ENCODE data around the gene ERBB4.

Gene ERBB4

GRCh38 chr2:211512806-211513205, 1025.8 kb downstream of the ERBB4 start:
- DNase-seq: no peak

GRCh38 chr2:211503856-211504255, 1034.7 kb downstream of the ERBB4 start:
- no peak for DNase-seq

GRCh38 chr2:211503198-211503597, 1035.4 kb downstream of the ERBB4 start:
- DNase-seq: no peak

- no peak for DNase-seq
Observed at GRCh38 chr2:211498551-211499205, 1039.9 kb downstream of the ERBB4 start.

- no peak for DNase-seq
Observed at GRCh38 chr2:211495339-211495738, 1043.3 kb downstream of the ERBB4 start.

- DNase-seq: no peak
Observed at GRCh38 chr2:211494536-211494935, 1044.1 kb downstream of the ERBB4 start.

GRCh38 chr2:211494085-211494484, 1044.5 kb downstream of the ERBB4 start:
- no peak for DNase-seq

- no peak for DNase-seq
Observed at GRCh38 chr2:211487733-211488132, 1050.9 kb downstream of the ERBB4 start.

GRCh38 chr2:211479536-211480150, 1059.0 kb downstream of the ERBB4 start:
- no peak for DNase-seq

- DNase-seq: no peak
Observed at GRCh38 chr2:211477537-211478275, 1060.9 kb downstream of the ERBB4 start.

- no peak for DNase-seq
Observed at GRCh38 chr2:211473116-211473515, 1065.5 kb downstream of the ERBB4 start.

- no peak for DNase-seq
Observed at GRCh38 chr2:211469664-211470059, 1068.9 kb downstream of the ERBB4 start.

GRCh38 chr2:211468877-211469663, 1069.5 kb downstream of the ERBB4 start:
- no peak for DNase-seq

GRCh38 chr2:211468217-211468616, 1070.4 kb downstream of the ERBB4 start:
- DNase-seq: no peak

- no peak for DNase-seq
Observed at GRCh38 chr2:211463397-211463796, 1075.2 kb downstream of the ERBB4 start.

GRCh38 chr2:211458974-211459373, 1079.6 kb downstream of the ERBB4 start:
- DNase-seq: no peak

- no peak for DNase-seq
Observed at GRCh38 chr2:211457325-211457724, 1081.3 kb downstream of the ERBB4 start.

- DNase-seq: no peak
Observed at GRCh38 chr2:211455216-211455841, 1083.3 kb downstream of the ERBB4 start.

- no peak for DNase-seq
Observed at GRCh38 chr2:211454679-211455078, 1083.9 kb downstream of the ERBB4 start.

- no peak for DNase-seq
Observed at GRCh38 chr2:211453311-211453887, 1085.2 kb downstream of the ERBB4 start.

GRCh38 chr2:211451642-211452041, 1087.0 kb downstream of the ERBB4 start:
- no peak for DNase-seq

GRCh38 chr2:211449819-211450218, 1088.8 kb downstream of the ERBB4 start:
- DNase-seq: no peak
